H9 (cell line): ENCODE measurements around the gene MBOAT2. TPM values are rescaled to one million over a fixed set of nuclear protein-coding genes. Genes with fewer than 3 reads are reported as not detected.

Experiments
- DNase-seq: peaks from one replicate; pipeline ENCODE4 v3.0.0-alpha.2; 2017
- H2AFZ ChIP-seq: one replicate; pipeline ENCODE4 v1.6.1; 2013; ENCODE audit warnings: mild to moderate bottlenecking, low read length, control low read depth, moderate library complexity
- H2AK5ac ChIP-seq: 2 replicates; pipeline ENCODE4 v1.6.1; 2013; ENCODE audit warnings: low read length, control low read depth, mixed read lengths; ENCODE audit not compliant: insufficient read length
- H2BK120ac ChIP-seq: one replicate; pipeline ENCODE4 v1.6.1; 2013; ENCODE audit warnings: low read depth, mild to moderate bottlenecking, low read length, control low read depth, inconsistent platforms; ENCODE audit not compliant: poor library complexity, severe bottlenecking
- H2BK12ac ChIP-seq: 2 replicates; pipeline ENCODE4 v1.6.1; 2013; ENCODE audit warnings: low read length, control low read depth, mixed read lengths, low read depth; ENCODE audit not compliant: insufficient read length
- H2BK15ac ChIP-seq: 2 replicates; pipeline ENCODE4 v1.6.1; 2013; ENCODE audit warnings: low read depth, low read length, control low read depth
- H2BK20ac ChIP-seq: one replicate; pipeline ENCODE4 v1.6.1; 2013; ENCODE audit warnings: low read depth, mild to moderate bottlenecking, low read length, control low read depth, inconsistent platforms; ENCODE audit not compliant: poor library complexity, severe bottlenecking
- H2BK5ac ChIP-seq: 2 replicates; pipeline ENCODE4 v1.6.1; 2013; ENCODE audit warnings: low read length, control low read depth, mixed read lengths; ENCODE audit not compliant: insufficient read length
- H3K14ac ChIP-seq: 2 replicates; pipeline ENCODE4 v1.6.1; 2013; ENCODE audit warnings: low read length, control low read depth; ENCODE audit not compliant: insufficient read depth
- H3K18ac ChIP-seq: 2 replicates; pipeline ENCODE4 v1.6.1; 2013; ENCODE audit warnings: low read depth, mild to moderate bottlenecking, mixed read lengths, low read length, control low read depth; ENCODE audit not compliant: insufficient read length
- H3K23ac ChIP-seq: 2 replicates; pipeline ENCODE4 v1.6.1; 2013; ENCODE audit warnings: low read length, control low read depth, mixed read lengths, low read depth; ENCODE audit not compliant: insufficient read length
- H3K23me2 ChIP-seq: 2 replicates; pipeline ENCODE4 v1.6.1; 2013; ENCODE audit warnings: low read depth, mild to moderate bottlenecking, mixed read lengths, low read length, control low read depth; ENCODE audit not compliant: insufficient read length, poor library complexity, severe bottlenecking
- H3K27ac ChIP-seq: 2 replicates; pipeline ENCODE4 v1.5.1; 2013; ENCODE audit warnings: low read length, control low read depth, mixed read lengths, low read depth; ENCODE audit not compliant: insufficient read length
- H3K27me3 ChIP-seq: 2 replicates; pipeline ENCODE4 v1.6.1; 2013; ENCODE audit warnings: low read length, control low read depth, inconsistent platforms; ENCODE audit not compliant: insufficient read depth
- H3K4ac ChIP-seq: 2 replicates; pipeline ENCODE4 v1.6.1; 2013; ENCODE audit warnings: low read depth, mild to moderate bottlenecking, control low read depth, inconsistent platforms, low read length, moderate library complexity
- H3K4me1 ChIP-seq: 2 replicates; pipeline ENCODE4 v1.6.1; 2013; ENCODE audit warnings: low read length, control low read depth, inconsistent platforms; ENCODE audit not compliant: insufficient read depth
- H3K4me2 ChIP-seq: 2 replicates; pipeline ENCODE4 v1.6.1; 2013; ENCODE audit warnings: low read length, control low read depth, mixed read lengths; ENCODE audit not compliant: insufficient read length, insufficient read depth
- H3K56ac ChIP-seq: 2 replicates; pipeline ENCODE4 v1.6.1; 2013; ENCODE audit warnings: low read depth, mild to moderate bottlenecking, mixed read lengths, low read length, control low read depth; ENCODE audit not compliant: insufficient read length
- H3K79me1 ChIP-seq: 2 replicates; pipeline ENCODE4 v1.6.1; 2013; ENCODE audit warnings: low read depth, mild to moderate bottlenecking, moderate library complexity, low read length, control low read depth, inconsistent platforms; ENCODE audit not compliant: insufficient read depth, poor library complexity, severe bottlenecking
- H3K79me2 ChIP-seq: 2 replicates; pipeline ENCODE4 v1.6.1; 2013; ENCODE audit warnings: low read length, control low read depth, inconsistent platforms; ENCODE audit not compliant: insufficient read depth
- H3K9ac ChIP-seq: 2 replicates; pipeline ENCODE4 v1.6.1; 2013; ENCODE audit warnings: low read length, control low read depth, mixed read lengths; ENCODE audit not compliant: insufficient read length; ENCODE audit errors: extremely low read depth
- H3K9me3 ChIP-seq: one replicate; pipeline ENCODE4 v1.6.1; 2013; ENCODE audit warnings: low read depth, low read length, inconsistent platforms; ENCODE audit not compliant: control insufficient read depth
- H3T11ph ChIP-seq: one replicate; pipeline ENCODE4 v1.6.1; 2013; ENCODE audit warnings: mild to moderate bottlenecking, low read length, control low read depth, inconsistent platforms
- H4K20me1 ChIP-seq: one replicate; pipeline ENCODE4 v1.6.1; 2013; ENCODE audit not compliant: control insufficient read depth, insufficient read length, insufficient read depth
- H4K5ac ChIP-seq: 2 replicates; pipeline ENCODE4 v1.6.1; 2013; ENCODE audit warnings: low read depth, mild to moderate bottlenecking, mixed read lengths, low read length, control low read depth; ENCODE audit not compliant: insufficient read length
- H4K8ac ChIP-seq: replicated peaks from 2 replicates; pipeline ENCODE4 v1.6.1; 2013; ENCODE audit warnings: low read length, control low read depth, mixed read lengths, low read depth; ENCODE audit not compliant: insufficient read length
- H4K91ac ChIP-seq: 2 replicates; pipeline ENCODE4 v1.6.1; 2013; ENCODE audit warnings: low read depth, mild to moderate bottlenecking, moderate library complexity, mixed read lengths, low read length, control low read depth; ENCODE audit not compliant: insufficient read length
- H3K27ac Mint-ChIP-seq, 3 experiments: 2 replicates in 2 of 3; 3 replicates in 1 of 3; pipeline ENCODE4 v1.8.0; 2020 to 2021; ENCODE audit warnings: mixed read lengths in 3 of 3, mild to moderate bottlenecking in 1 of 3, moderate library complexity in 1 of 3
- H3K27me3 Mint-ChIP-seq: 2 replicates; pipeline ENCODE4 v1.8.0; 2021; ENCODE audit warnings: low read depth, mild to moderate bottlenecking, moderate library complexity, mixed read lengths
- H3K36me3 Mint-ChIP-seq, 3 experiments: 2 replicates in 2 of 3; 3 replicates in 1 of 3; pipeline ENCODE4 v1.8.0; 2020 to 2021; ENCODE audit warnings: low read depth in 3 of 3, mixed read lengths in 3 of 3; ENCODE audit not compliant: insufficient read depth in 1 of 3
- H3K4me1 Mint-ChIP-seq, 2 experiments: 2 replicates each; pipeline ENCODE4 v1.8.0; 2020; ENCODE audit warnings: mixed read lengths in 2 of 2
- H3K4me3 Mint-ChIP-seq, 2 experiments: 2 replicates in 1 of 2; 3 replicates in 1 of 2; pipeline ENCODE4 v1.8.0; 2020 to 2021; ENCODE audit warnings: mild to moderate bottlenecking in 2 of 2, mixed read lengths in 2 of 2, moderate library complexity in 1 of 2
- H3K9me3 Mint-ChIP-seq, 2 experiments: 2 replicates in 1 of 2; 3 replicates in 1 of 2; pipeline ENCODE4 v1.8.0; 2020; ENCODE audit warnings: mild to moderate bottlenecking in 2 of 2, mixed read lengths in 2 of 2, moderate library complexity in 1 of 2
- CTCF ChIP-seq: fragments of 200-600 bp; sonication (generic); conservative IDR thresholded peaks from 3 replicates; pipeline ENCODE4 v1.8.0; 2021; ENCODE audit warnings: antibody characterized with exemption, mild to moderate bottlenecking
- WGBS: extraction: QIAGEN DNeasy Blood & Tissue Kit; methylation state at CpG from one replicate; pipeline ENCODE4 v1.1.7; 2013; ENCODE audit warnings: missing lambda C conversion rate, low lambda C conversion rate, mixed read lengths; ENCODE audit not compliant: insufficient read length; ENCODE audit errors: extremely low coverage; 5-methylcytosine and 5-hydroxymethylcytosine counted together
- total RNA-seq: library from RNA; stranded (reverse); gene quantifications from 2 replicates; pipeline ENCODE4 v1.2.1, GENCODE V29; 2021

The MBOAT2 gene
- total RNA-seq, 1 experiment from 2014 or later, result 20.2 TPM

GRCh38 chr2:8841932-8842331 lies 161.6 kb downstream of the MBOAT2 start:
- no peak overlapping the region for H3K23ac ChIP-seq
- Mint-ChIP-seq H3K4me1 (peaks cover 2 to 4% of the 10 kb centered on the region in 2 experiments; a peak in 3 of 4 replicates), H3K36me3 (no peaks in the 10 kb centered on the region), H3K4me3 (no peak overlapping the region), H3K27ac (no peak overlapping the region; a peak in 1 of 7 replicates), H3K9me3 (no peaks in the 10 kb centered on the region), H3K27me3 (peaks cover 3% of the 10 kb centered on the region)
- H4K20me1 ChIP-seq, result no peaks in the 10 kb centered on the region
- H2AK5ac ChIP-seq, result no peak overlapping the region
- no peak for DNase-seq
- no peak overlapping the region for H3K18ac ChIP-seq
- H3T11ph ChIP-seq, result no peak overlapping the region
- no peak overlapping the region for H3K56ac ChIP-seq
- no peak overlapping the region for H3K4me2 ChIP-seq
- H3K4me1 ChIP-seq, result 0 out of 2 replicates have a peak, but pooled peaks cover 2% of the 10 kb centered on the region
- H2BK120ac ChIP-seq, result no peak overlapping the region
- no peak overlapping the region for H2BK15ac ChIP-seq
- H2BK12ac ChIP-seq, result no peak overlapping the region
- TF ChIP-seq CTCF, result no peak
- no peak overlapping the region for H3K9ac ChIP-seq
- no peak overlapping the region for H2BK5ac ChIP-seq
- H2AFZ ChIP-seq, result no peak overlapping the region
- H3K27ac ChIP-seq, result no peak overlapping the region
- H3K27me3 ChIP-seq, result no peaks in the 10 kb centered on the region
- H3K23me2 ChIP-seq, result peaks cover under 1% of the 10 kb centered on the region
- no peak overlapping the region for H3K14ac ChIP-seq
- no peak overlapping the region for H3K4ac ChIP-seq
- H3K79me1 ChIP-seq, result no peaks in the 10 kb centered on the region
- H3K9me3 ChIP-seq, result no peaks in the 10 kb centered on the region
- H4K91ac ChIP-seq, result no peak overlapping the region
- no peaks in the 10 kb centered on the region for H3K79me2 ChIP-seq
- no peak overlapping the region for H4K5ac ChIP-seq
- H2BK20ac ChIP-seq, result no peak overlapping the region
- no peak overlapping the region for H4K8ac ChIP-seq
- no CpG with 5 or more reads among the region's 4 CpGs for WGBS
